H1 (cell line): ENCODE data around the gene CEBPE.

Experiments used
- CBX8 ChIP-seq: fragments of 300-800, 300-1000 bp; sonication (generic); IDR thresholded peaks from 2 replicates; pipeline ENCODE4 v1.7.1; 2016; ENCODE audit warnings: low read depth, low read length, borderline replicate concordance
- CEBPB ChIP-seq: IDR thresholded peaks from 2 replicates; pipeline ENCODE4 v1.6.1; 2012; ENCODE audit warnings: low read depth, low read length
- CREB1 ChIP-seq: IDR thresholded peaks from 2 replicates; pipeline ENCODE4 v1.6.1; 2012; ENCODE audit warnings: inconsistent platforms
- CTCF ChIP-seq, 3 experiments: IDR thresholded peaks; 1 replicate in 2 of 3; 2 replicates in 1 of 3; pipeline versions ENCODE4 v1.5.1 to v1.6.1; 2011; ENCODE audit warnings: low read length in 3 of 3, mild to moderate bottlenecking in 3 of 3, inconsistent platforms in 2 of 3, low read depth in 1 of 3, moderate library complexity in 1 of 3; ENCODE audit not compliant: insufficient read depth in 1 of 3; ENCODE audit errors: control extremely low read depth in 1 of 3
- EZH2 ChIP-seq: fragments of 200-600 bp; sonication (generic); IDR thresholded peaks from 2 replicates; pipeline ENCODE4 v1.7.1; 2012; ENCODE audit warnings: low read depth, mild to moderate bottlenecking, moderate library complexity, low read length, inconsistent platforms; ENCODE audit not compliant: severe bottlenecking
- GABPA ChIP-seq: IDR thresholded peaks from 2 replicates; pipeline ENCODE4 v1.6.1; 2011; ENCODE audit warnings: mild to moderate bottlenecking, low read length, moderate library complexity, borderline replicate concordance; ENCODE audit not compliant: insufficient read depth
- MAFK ChIP-seq: IDR thresholded peaks from 2 replicates; pipeline ENCODE4 v1.6.1; 2012; ENCODE audit warnings: low read depth, mild to moderate bottlenecking, improper control_type of control experiment, low read length
- RNF2 ChIP-seq: fragments of 200-900, 300-1000 bp; sonication (generic); IDR thresholded peaks from 2 replicates; pipeline ENCODE4 v1.7.1; 2016; ENCODE audit warnings: borderline replicate concordance, low read depth, mild to moderate bottlenecking, antibody characterized with exemption, low read length; ENCODE audit not compliant: poor library complexity, severe bottlenecking; ENCODE audit errors: missing control alignments
- SIN3A ChIP-seq, 2 experiments: IDR thresholded peaks in 1 of 2; conservative IDR thresholded peaks in 1 of 2; 2 replicates each; pipeline ENCODE4 v1.6.1; 2011 to 2012; ENCODE audit warnings: low read length in 2 of 2, improper control_type of control experiment in 1 of 2, low read depth in 1 of 2, mild to moderate bottlenecking in 1 of 2
- SIRT6 ChIP-seq: IDR thresholded peaks from one replicate; pipeline ENCODE4 v1.7.1; 2012; ENCODE audit warnings: low read length, inconsistent platforms
- SP1 ChIP-seq: IDR thresholded peaks from 2 replicates; pipeline ENCODE4 v1.6.1; 2011; ENCODE audit warnings: low read depth, low read length
- SUZ12 ChIP-seq: fragments of 200-600 bp; sonication (generic); IDR thresholded peaks from 2 replicates; pipeline ENCODE4 v1.6.1; 2012; ENCODE audit warnings: mild to moderate bottlenecking, inconsistent platforms, low read length, moderate library complexity, mixed read lengths
- TBP ChIP-seq: IDR thresholded peaks from 2 replicates; pipeline ENCODE4 v1.6.1; 2011; ENCODE audit warnings: low read depth, low read length, improper control_type of control experiment
- USF2 ChIP-seq: IDR thresholded peaks from 2 replicates; pipeline ENCODE4 v1.6.1; 2011; ENCODE audit warnings: low read length, improper control_type of control experiment

GRCh38 chr14:23115039-23115731 is 3.9 kb downstream of the CEBPE start:
- TF ChIP-seq SIRT6 (no peak), EZH2 (no peak), USF2 (no peak), CTCF (IDR thresholded peaks at IDR 0.05; ENCODE audit: control extremely low read depth in 1 of 3, insufficient read depth in 1 of 3, low read depth in 1 of 3, low read length in 3 of 3) (no peak), MAFK (no peak), GABPA (no peak), SUZ12 (no peak), CREB1 (no peak), TBP (no peak), RNF2 (no peak), CBX8 (no peak), SIN3A (conservative IDR thresholded peaks at IDR 0.05 in 1 of 2, IDR thresholded peaks at IDR 0.05 in 1 of 2; ENCODE audit: low read depth in 1 of 2, low read length in 2 of 2) (no peak), SP1 (no peak), CEBPB (no peak)
